Measurements from ENCODE around the gene VWA3A.
"Not testable (repeated sequence)": the region's sequence is repeated elsewhere in the genome, so short reads cannot be mapped to it uniquely, and the experiment has no call there.

The VWA3A gene, protein sequence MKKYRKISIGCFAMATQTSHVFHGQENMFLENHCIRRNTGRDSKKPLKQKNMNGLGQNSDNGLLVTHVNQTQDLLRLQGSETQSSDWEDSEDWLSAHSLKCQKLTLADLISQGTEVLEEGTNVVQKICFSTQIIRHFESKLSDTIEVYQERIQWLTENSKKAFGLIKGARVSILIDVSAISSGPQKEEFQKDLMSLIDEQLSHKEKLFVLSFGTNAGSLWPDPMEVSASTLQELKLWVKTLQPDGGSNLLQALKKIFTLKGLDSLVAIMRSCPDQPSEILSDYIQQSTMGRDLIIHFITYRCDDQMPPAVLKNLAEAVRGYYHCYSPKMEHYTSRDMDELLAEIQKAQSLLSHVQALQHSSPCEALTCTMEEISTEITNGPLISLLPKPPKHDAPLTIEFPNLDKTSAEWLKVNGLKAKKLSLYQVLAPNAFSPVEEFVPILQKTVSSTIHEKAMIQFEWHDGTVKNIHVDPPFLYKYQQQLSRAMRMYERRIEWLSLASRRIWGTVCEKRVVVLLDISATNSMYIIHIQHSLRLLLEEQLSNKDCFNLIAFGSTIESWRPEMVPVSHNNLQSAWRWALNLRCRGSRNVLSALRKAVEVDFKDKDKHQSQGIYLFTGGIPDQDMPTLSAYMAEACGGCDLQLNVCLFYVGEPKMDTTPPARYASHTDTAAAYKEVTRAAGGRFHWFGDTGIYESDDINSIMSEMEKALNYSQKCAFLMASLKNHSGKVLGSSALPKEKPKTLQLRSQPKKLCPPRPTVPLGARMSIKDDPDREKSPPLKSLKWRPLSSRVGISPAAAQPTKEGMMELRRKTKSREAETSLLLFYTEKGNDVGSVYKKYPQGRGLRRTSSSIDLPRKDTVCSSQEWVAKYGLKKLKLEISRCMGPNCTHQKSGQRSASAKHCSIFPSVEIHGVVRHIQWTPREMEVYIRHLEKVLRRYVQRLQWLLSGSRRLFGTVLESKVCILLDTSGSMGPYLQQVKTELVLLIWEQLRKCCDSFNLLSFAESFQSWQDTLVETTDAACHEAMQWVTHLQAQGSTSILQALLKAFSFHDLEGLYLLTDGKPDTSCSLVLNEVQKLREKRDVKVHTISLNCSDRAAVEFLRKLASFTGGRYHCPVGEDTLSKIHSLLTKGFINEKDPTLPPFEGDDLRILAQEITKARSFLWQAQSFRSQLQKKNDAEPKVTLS

DNA sequence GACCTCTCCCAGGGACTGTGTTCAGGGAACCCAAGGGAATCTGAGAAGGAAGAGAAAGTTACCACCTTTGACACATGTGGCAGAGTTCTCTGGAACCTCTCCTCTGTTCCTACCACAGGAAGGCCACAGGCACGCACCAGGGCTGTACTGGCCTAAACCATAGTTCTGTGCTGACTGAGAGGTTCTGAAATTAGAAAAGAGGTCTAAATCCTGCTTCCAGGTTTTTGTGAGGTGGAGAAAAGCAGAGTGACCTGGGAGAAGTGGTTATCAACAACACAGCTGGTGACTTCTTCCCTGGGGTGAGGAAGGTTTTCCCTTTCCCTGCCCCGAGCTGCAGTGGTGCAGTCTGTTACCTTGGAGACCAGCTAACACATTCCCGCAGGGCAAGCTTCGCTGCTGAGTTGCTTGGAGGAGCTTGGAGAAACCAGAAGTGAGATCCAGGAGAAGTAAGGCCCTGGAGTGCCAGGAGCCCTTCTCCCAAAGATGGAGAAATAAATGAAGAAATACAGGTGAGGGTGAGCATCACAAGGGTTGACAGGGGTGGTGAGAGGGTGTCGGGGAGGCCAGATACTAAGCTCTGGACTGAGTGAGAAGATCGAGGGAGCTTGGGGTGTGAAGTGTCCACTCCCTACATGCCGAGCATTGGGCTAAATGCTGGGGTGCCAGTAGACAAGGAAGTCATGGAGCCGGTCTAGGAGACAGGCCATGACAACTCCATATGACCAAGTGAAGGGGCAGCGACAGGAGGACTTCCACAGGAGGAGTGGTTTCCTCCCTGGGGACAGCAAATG is at the start of gene VWA3A:
TSS of gene VWA3A (plus strand) at position 399 of the 791 bp plus-strand sequence. CDS start at position 496, 97 bp downstream.
- peak; percentile 46 for DNase-seq

DNA sequence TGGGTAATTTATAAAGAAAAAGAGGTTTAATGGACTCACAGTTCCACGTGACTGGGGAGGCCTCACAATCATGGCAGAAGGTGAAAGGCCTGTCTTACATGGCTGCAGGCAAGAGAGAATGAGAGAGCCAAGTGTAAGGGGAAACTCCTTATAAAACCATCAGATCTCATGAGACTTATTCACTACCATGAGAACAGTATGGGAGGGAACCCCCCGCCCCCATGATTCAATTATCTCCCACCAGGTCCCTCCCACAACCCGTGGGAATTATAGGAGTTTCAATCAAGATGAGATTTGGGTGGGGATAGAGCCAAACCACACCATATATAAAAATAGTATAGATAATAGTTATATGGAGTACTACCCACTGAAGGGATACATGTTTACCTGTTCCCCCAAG is 48.5 kb upstream of the VWA3A start:
- not testable (repeated sequence) for DNase-seq

DNA sequence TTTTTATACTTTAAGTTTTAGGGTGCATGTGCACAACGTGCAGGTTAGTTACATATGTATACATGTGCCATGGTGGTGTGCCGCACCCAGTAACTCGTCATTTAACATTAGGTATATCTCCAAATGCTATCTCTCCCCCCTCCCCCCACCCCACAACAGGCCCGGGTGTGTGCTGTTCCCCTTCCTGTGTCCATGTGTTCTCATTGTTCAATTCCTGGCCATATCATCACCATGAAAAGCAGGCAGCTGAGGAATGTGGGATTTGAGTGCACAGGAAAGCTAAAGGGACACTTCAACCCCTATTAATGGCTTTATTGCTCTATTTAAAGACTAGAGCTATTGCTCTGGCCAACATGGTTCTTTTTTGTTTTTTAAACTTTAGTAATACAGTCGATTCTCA is 46.5 kb upstream of the VWA3A start:
- not testable (repeated sequence) for DNase-seq

DNA sequence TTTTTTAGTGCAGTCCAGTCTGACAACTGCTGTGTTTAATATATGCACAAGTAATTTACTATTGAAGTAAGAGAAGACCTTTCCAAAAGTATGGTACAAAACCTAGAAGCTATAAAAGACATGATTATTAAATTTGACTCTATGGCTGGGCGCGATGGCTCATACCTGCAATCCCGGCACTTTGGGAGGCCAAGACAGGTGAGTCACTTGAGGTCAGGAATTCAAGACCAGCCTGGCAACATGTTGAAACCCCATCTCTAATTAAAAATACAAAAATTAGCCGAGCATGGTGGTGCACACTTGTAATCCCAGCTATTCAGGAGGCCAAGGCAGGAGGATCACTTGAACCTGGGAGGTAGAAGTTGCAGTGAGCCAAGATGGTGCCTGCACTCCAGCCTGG is 41.4 kb upstream of the VWA3A start:
- DNase-seq, result no peak

DNA sequence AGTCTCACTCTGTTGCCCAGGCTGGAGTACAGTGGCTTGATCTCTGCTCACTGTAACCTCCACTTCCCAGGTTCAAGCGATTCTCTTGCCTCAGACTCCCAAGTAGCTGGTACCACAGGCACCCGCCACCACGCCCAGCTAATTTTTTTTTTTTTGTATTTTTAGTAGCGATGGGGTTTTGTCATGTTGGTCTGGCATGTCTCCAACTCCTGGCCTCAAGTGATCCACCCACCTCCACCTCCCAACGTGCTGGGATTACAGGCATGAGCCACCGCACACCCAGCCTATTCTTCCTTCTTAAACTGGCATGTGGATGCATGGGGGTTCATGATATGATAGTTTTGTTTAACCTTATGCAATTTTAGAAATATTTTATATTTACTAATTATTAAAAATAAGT is 39.4 kb upstream of the VWA3A start:
- no peak for DNase-seq

DNA sequence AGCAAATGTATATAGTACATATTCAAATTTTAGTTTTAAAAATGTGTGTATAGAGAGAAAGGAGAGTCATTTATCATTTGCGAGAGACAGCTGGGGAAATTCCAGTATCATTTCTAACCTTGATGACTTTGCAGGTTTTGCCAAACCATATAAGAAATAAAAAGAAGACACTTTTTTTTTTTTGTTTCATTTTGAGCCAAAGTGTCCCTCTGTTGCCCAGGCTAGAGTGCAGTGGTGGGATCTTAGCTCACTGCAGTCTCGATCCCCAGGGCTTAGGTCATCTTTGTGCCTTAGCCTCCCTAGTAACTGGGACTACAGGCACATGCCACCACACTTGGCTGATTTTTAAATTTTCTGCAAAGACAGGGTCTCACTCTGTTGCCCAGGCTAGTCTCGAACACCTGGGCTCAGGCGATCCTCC is 38.4 kb upstream of the VWA3A start:
- DNase-seq, result no peak

DNA sequence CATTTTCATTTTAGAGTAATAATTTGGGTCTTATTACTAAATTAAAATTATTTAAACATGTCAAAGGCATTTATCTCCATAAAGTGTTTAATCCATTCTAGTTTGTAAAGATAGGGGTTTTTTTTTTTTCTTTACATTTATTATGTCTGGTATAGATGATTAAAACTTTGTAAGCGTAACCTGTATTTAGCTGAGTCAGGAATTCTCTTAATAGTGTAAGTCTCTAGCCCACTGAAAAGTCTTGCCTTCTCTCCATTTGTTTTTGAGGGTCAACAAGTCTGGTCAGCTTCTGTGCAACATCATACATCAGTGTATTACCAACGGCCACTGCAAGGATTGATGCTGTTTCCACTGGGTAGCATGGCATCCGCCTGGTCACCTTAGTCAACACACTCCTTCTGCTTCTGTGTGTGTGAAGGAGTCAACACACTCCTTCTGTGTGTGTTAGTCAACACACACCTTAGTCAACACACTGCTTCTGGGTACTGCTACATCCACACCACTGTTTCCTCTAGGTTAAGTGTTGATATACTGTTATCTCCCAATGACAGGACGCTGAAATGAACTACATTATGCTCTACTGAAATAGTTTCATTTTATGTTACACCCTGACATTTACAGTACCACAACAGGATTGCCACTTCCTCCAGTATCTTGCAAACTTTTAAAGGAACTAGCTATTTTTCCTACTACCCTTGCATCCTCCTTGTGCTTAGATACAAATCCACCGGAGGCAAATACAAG is 37.3 kb upstream of the VWA3A start:
- DNase-seq, result no peak

DNA sequence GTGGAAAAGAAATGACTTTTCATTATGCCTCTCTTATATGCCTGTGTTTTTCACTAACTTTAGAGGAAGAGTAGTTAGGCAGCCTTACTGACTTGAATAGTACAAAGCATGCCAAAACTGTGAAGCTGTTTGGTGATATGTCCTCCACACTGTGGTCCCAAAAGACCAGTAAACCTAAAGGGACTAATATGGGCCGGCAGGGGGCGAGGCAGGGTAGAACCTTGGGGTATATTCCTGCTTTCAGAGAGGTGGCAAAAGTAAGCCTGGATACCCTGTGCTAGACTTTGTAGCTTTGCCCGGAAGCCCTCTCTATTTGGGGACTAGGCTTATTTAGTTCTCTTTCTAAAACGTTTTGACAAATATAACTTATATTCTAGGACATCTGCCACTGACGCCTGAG is 36.5 kb upstream of the VWA3A start:
- no peak for DNase-seq

DNA sequence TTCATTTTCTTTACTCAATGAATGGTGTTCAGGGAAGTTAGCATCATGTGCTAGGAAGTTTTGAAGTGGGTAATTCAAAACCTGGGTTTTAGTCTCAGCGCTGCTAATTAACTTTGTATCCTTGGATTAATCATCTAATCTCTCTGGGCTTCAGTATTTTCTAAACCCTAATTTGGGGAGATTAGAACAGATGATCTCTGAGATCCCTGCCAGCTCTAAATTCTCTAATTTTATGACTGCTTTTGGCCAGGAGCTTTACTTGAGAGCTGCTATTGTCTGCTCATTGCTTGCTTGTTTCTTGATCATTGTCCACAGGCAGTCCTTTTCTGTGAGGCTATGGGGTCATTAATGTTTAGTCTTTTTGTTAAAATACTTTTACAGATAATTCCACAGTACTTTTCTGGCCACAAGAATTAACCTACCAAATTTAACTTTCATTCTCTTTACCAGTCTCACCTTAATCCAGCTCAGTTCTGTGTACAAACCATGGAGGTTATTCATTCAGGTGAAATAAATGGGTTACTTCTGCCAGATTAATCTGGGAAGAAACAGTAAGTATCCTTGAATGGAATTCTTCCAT is 28.4 kb upstream of the VWA3A start:
- no peak for DNase-seq

DNA sequence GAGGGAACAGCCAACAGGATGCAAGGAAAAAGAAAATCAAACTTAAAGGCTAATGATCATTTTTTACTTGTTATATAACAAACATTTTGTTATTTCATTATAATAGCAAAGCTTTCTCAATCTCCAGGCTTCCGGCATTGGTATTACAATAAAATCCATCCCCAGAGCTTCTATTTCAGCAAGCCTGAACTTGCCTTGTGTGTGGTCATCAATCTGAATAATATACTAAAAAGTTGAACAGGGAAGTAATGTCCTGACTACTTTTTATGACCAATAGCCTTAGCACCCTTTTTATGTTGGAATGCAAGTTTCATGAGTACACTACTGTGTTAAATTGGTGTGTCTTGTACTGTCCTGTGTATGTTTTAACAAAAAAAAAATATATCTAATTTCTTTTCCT is 27.1 kb upstream of the VWA3A start:
- no peak for DNase-seq

DNA sequence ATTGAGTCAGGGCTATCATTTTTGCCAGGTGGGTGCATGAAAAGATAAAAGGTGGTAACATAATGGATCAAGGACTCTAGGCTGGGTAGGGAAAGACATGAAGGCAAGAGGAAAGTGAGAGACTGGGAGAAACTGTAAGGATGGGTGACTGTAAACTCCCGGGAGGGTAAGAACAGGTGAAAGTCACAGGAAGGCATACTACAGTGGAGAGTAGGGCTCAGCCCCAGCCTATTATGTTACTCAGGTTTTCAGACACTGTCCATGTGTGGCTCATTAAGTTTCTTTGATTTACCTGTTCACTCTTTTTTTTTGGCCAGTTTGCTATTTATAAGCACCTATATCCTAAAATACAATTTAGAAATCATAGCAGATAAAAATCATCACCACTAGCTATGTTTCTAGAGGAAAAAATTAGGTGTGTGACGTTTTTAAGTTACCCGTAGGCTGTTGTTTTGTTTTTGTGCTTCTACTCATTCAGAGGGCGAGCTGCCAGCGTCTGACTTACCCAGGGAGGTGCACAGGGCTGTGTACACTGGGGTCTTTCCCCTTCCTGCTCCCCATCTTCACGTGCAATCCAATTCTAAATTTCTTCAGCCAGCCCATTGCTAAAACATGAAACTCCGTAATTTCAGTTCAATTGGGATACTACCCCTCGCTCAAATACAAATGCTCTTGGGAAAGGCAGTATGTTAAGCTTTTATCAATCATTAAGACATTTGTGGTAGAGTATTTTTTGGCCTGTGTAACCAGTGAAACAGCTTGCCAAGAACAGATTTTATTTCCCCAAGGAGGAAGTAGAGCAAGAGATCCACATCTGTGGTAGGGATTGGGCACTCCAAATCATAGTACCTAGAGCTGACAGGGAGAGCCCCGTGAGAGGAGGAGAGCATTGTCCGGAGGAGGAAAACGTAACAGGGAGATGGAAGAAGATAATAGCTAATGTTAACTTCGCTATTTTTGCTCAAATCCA is 21.7 kb upstream of the VWA3A start:
- DNase-seq, result peak; percentile 12

DNA sequence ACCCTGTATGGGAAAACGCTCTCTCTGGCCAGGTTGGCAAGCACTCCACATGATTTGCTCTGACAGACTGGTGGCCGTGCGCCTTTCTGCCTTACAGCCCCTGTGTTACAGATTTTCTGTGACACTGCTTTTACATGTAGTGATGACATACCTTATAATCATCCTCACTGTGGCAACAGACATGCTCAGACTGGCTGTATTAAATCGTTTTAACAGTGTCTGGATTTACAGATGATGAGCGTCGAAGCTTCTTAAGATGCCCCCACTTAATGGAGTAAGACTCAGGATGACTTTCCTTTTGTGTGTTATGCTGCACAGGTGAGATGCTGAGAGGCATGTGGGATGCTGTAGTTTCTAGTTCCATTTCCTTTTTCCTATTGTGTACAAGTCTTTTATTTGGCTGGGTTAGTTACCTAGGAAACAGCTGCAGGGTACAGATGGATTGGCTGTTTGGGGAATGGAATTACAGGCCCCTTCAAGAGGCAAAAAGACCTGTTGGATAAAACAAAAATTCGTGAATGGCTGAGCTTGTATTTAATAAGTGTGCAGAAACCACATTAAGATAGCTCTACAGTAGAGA is 20.9 kb upstream of the VWA3A start:
- DNase-seq, result no peak

DNA sequence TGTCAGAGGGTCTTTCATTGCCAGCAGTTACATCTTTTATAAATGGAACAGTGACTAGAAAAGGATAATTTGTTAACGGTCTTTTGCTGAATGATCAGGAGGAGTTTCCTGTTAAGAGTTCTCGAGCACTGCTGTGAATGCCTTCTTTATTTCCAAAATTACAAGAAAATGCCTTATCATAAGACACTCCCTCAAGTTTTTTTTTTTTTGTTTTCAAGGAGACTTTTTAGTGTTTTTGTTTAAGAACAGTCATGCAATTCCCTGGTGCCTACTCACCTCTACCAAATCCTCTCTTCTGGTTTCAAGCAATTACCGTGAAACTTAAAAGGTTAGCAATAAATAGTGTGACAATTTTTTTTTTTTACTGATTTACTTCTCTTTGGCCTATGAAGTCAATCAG is 19.0 kb upstream of the VWA3A start:
- no peak for DNase-seq

DNA sequence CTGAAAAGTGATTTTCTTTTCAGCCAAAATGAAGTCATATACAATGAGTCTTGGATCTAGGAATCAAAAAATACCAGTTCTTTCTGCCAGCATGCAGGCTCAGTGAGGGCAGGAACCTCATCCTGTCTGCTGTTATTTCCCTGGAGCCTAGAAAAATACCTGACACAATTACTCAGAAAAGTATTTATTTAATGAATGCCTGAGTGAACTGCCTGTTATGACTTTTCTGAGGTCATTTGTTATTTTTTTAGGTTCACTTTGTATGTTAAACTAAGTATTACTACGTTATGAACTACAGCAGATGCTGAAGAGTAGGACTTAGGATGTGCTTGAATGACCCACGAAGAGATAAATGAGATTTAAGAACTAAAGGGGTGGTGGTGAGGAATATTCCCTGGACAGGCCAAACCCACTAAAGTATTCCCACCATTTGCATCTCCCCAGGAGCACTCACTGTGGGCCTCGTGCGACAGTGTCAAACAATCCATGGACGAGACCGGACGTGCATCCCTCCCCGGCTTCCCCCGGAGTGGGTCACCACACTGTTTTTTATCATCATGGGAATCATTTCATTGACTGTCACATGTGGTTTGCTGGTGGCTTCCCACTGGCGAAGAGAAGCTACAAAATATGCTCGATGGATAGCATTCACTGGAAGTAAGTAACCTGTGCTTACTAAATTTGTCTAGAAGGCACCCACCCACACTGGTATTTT is 17.1 kb upstream of the VWA3A start:
- DNase-seq, result peak; percentile 40

DNA sequence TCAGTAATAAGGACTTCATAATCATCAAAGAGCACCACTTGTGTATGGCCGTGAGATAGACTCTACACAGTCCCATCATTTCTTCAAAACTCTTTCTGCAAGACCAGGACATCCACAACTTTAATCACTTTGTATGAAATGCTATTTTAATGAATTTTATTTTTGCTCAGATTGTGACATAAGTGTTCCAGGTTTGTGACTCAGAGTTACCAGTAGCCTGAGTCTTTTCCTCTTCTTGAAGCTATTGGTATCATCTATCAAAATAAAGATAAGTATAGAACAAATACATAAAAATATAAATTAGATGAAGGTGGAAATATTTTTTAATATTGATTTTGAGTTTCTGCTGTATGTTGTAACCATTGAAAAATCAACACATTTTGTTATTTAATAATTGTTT is 16.6 kb upstream of the VWA3A start:
- no peak for DNase-seq

DNA sequence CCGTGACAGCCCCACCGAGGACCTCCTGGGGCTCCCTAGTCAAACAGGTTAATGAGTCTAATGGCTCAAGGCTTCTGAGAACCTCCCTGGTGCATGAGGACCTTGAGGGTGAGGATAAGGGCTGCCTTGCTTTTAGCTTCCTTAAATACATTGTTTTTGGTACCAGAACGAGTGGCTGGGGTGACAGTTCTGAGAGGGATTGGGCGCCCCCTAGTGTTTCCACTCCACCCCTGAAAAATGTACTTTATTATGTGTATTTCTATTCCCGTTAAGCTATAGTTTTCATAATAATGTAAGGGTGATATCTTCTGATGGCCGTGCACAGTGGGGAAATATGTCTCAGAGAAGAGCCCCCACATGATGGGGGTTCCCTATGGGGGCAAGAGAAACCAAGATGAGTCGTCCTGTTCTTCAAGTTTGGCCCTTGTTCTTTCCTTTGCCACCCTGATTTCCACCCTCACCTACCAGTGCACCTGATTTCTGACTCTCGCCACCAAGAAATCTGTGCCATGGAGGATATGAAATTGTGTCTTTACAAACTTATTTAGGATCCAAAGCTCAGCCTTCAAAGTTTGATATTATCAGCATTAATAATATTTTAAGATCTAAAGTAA is 14.5 kb upstream of the VWA3A start:
- DNase-seq, result peak; percentile 51

DNA sequence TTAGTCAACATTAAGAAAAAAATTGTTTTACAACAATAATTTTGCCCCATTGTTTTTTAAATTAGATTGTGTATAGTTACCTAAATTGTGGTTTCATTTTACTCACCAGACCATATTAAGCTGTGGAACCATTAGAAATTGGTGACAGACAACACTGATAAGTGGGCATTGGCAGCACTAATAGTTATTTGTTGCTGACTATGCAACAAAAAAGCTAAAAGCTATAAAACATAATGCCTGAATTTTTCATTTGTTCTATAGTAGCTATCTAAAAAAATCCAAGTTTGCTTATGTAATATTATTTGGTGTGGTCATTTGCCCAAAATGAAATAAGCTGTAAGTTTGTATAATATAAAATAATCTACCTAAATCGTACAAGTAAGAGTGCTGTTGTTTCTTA is 13.7 kb upstream of the VWA3A start:
- no peak for DNase-seq

DNA sequence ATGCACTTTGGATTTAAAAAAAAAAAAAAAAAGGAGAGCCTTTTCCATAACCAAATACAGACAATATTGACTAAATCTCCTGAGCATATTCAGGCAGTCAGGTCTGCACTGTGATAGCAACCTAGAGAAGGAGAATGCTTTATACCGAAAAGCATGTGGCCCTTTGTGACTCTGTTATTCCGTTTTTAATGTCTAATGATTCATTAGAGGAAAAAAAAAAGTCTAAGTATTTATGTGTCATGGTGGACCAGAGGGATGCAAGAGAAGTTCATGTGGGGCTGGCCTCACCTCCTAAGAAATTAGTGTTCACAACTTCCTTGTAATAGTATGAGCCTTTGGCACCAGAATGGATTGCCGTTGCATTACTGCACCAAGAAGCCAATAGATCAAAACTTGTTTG is 11.3 kb upstream of the VWA3A start:
- DNase-seq, result no peak

DNA sequence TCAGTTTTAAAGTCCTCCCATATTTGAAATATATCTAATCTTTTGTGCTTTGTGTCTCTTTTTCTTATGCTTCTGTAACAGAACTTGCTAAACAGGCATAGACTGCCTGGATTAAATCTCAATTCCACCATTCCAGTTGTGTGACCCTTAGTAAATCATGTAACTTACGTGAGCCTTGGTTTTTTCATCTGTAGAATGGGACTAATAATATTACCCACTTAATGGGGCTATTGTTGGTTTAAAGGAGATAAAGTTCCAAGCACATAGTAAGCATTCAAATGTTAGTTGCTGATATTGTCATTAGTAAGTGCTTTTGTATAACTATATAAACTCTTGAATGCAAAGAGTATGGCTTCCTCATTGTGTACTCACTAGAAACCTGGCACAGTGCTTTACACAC is 5.9 kb upstream of the VWA3A start:
- no peak for DNase-seq

Data from fibroblast of skin of right biceps (primary cell).